Nephron (organoid): ENCODE measurements around the gene SYNPO.

ENCODE experiments used
- H3K27ac Mint-ChIP-seq, 3 experiments: 2 replicates each; pipeline ENCODE4 v1.8.0; 2020; ENCODE audit warnings: mixed read lengths in 3 of 3, mild to moderate bottlenecking in 2 of 3, moderate library complexity in 1 of 3
- H3K27me3 Mint-ChIP-seq: 2 replicates; pipeline ENCODE4 v1.8.0; 2021; ENCODE audit warnings: low read depth, mild to moderate bottlenecking, moderate library complexity, mixed read lengths
- H3K36me3 Mint-ChIP-seq: 2 replicates; pipeline ENCODE4 v1.8.0; 2020; ENCODE audit warnings: low read depth, mixed read lengths
- H3K4me1 Mint-ChIP-seq: 2 replicates; pipeline ENCODE4 v1.8.0; 2020; ENCODE audit warnings: mixed read lengths
- H3K4me3 Mint-ChIP-seq, 3 experiments: 2 replicates each; pipeline ENCODE4 v1.8.0; 2020; ENCODE audit warnings: mild to moderate bottlenecking in 3 of 3, mixed read lengths in 3 of 3, moderate library complexity in 2 of 3
- H3K9me3 Mint-ChIP-seq: 2 replicates; pipeline ENCODE4 v1.8.0; 2020; ENCODE audit warnings: mixed read lengths
- TF ChIP-seq, protein P1 (sequence below), 3 experiments: fragments of 200-600 bp; sonication (generic); IDR thresholded peaks; one replicate each; pipeline ENCODE4 v1.5.0; 2021; ENCODE audit warnings: antibody characterized with exemption in 3 of 3; ENCODE audit not compliant: unreplicated experiment in 3 of 3

The SYNPO gene

DNA sequence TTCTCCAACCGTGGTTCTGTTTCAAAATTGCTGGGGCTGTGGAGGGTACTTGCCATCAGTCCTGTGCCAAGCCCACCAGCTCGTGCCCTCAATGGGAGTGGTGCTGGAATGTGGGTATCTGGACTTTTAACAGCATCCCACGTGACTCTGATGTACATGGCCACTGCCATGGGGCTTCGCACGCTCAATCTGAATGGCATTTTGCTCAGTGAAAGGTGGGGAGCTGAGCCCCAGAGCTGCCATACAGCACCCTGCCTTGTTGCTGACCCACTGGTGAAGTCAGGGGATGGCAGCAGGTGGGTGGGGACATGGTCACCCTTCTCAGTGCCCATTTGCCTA lies 16.6 kb upstream of the SYNPO start:
- TF ChIP-seq, protein P1, sequence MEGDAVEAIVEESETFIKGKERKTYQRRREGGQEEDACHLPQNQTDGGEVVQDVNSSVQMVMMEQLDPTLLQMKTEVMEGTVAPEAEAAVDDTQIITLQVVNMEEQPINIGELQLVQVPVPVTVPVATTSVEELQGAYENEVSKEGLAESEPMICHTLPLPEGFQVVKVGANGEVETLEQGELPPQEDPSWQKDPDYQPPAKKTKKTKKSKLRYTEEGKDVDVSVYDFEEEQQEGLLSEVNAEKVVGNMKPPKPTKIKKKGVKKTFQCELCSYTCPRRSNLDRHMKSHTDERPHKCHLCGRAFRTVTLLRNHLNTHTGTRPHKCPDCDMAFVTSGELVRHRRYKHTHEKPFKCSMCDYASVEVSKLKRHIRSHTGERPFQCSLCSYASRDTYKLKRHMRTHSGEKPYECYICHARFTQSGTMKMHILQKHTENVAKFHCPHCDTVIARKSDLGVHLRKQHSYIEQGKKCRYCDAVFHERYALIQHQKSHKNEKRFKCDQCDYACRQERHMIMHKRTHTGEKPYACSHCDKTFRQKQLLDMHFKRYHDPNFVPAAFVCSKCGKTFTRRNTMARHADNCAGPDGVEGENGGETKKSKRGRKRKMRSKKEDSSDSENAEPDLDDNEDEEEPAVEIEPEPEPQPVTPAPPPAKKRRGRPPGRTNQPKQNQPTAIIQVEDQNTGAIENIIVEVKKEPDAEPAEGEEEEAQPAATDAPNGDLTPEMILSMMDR (IDR thresholded peaks at IDR 0.05; ENCODE audit: unreplicated experiment in 3 of 3), result no peak
- Mint-ChIP-seq H3K27me3 (no peaks in the 10 kb centered on the region), H3K9me3 (no peaks in the 10 kb centered on the region), H3K27ac (peak overlapping the region; percentile 26 to 76 (median 70)), H3K36me3 (peaks cover 11% of the 10 kb centered on the region), H3K4me1 (peaks cover 67% of the 10 kb centered on the region), H3K4me3 (peak overlapping the region; percentile 82 to 91 (median 86))

DNA sequence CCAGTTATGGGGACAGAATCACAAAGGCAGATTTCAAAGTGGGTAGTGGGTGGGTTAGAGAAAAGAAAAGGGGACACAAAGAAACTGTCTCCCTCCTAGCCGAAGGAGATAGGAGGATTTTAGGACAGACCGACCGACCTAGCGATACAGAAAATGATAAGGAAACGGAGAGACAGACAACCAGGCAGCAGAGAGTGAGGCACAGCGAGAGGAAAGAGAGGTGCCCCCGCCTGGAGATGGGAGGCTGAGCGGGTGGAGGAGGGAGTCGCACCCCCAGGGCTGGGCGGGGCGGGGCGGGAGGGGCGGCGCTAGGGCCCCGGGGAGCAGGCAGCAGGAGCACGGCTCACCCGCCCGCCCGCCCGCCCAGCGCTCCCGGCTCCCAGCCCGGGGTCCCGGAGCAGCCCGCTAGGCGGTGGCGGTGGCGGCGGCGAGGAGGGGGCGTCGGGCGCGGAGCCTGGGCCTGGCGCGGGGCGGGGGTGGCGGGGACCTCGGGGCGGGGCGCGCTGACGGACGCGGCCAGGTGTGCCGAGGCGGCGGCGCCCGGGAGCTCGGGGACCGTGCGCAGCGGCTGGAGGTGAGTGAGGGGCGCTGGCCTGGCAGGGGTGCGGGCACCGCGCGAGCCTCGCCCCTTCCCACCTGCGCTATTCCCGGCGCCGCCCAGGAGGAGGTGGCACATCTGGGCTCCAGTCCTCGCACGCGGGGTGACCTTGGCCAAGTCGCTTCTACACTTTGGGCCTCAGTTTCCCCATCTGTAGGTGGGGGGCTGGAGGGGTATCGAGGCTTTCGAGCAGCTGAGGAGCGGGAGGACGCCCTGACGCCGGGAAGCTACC lies 15.9 kb upstream of the SYNPO start:
- TF ChIP-seq, protein P1 (IDR thresholded peaks at IDR 0.05; ENCODE audit: unreplicated experiment in 3 of 3), result no peak
- H3K27me3 Mint-ChIP-seq, result no peaks in the 10 kb centered on the region
- H3K27ac Mint-ChIP-seq, result peak overlapping the region; percentile 26 to 76 (median 70)
- peaks cover 6% of the 10 kb centered on the region for H3K36me3 Mint-ChIP-seq
- H3K4me3 Mint-ChIP-seq, result peak overlapping the region; percentile 82 to 91 (median 86)
- peaks cover 66% of the 10 kb centered on the region for H3K4me1 Mint-ChIP-seq
- H3K9me3 Mint-ChIP-seq, result no peaks in the 10 kb centered on the region

DNA sequence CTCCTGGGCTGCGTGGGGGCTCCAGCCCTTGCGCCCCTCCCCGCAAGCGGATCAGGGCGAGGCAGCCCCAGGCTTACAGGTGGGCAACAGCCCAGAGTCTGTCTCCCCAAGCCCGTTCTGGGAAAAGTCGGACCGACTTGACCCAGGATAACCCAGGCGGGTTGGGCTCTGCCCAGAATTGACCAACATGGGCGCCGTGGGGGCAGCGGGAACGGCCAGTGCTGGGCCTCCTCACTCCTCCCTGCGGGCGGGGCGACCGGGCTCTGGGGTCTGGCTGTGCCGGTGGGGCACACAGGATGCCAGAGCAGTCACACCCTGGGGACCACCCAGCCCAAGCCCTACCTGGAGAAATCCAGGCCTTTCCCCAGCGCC lies 15.3 kb upstream of the SYNPO start:
- Mint-ChIP-seq H3K27me3 (no peaks in the 10 kb centered on the region), H3K9me3 (no peaks in the 10 kb centered on the region), H3K4me1 (peaks cover 66% of the 10 kb centered on the region), H3K4me3 (peak overlapping the region; percentile 41 to 77 (median 50)), H3K36me3 (peaks cover 5% of the 10 kb centered on the region), H3K27ac (no peak overlapping the region)
- TF ChIP-seq, protein P1 (IDR thresholded peaks at IDR 0.05; ENCODE audit: unreplicated experiment in 3 of 3), result no peak

DNA sequence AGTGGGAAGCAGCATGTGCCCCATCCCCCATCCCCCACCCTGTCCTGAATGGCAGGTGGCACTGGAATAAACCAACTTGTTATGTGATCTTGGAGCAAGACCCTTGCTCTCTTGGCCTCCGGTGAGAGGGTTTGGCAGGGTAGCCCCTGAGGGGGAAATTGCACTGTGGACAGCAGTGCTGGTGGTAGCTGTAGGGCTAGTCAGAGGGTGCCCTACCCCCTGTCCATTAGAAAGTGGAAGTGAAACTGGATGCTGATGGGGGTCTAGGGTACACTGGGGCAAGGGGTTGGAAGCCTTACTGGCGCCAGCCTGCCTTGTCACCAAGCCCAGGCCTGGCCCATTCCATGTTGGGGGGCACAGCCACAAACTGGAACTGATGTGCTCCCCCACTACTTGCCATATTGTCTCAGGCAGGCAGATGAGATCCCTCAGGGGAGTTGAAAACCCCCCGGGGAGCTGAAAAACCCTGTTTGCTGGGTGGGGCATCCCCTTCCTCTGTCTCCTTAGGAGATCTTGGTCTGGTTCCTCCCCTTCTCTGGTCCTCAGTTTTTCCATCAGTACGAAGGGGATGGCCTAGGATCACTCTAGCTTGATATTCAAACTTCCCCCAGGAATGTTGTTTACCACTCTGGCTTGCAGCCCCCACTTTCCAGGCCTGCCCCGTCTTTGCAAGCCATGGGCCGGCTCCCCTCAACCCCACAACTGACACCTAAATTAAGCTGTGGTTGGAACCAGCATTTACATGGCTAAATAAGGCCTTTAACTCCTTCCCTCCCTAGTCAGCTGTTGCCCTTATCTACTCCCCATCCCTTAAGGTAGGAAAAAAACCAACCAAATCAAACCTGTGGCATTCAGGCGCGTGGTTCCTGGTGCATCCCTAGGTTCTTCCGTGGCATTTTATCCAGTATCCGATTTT lies 14.4 kb upstream of the SYNPO start:
- Mint-ChIP-seq H3K36me3 (no peaks in the 10 kb centered on the region), H3K27me3 (no peaks in the 10 kb centered on the region), H3K27ac (peak overlapping the region; percentile 3 to 84 (median 73)), H3K9me3 (no peaks in the 10 kb centered on the region), H3K4me1 (peaks cover 69% of the 10 kb centered on the region), H3K4me3 (peak overlapping the region; percentile 41 to 77 (median 50))
- TF ChIP-seq, protein P1 (IDR thresholded peaks at IDR 0.05; ENCODE audit: unreplicated experiment in 3 of 3), result no peak

DNA sequence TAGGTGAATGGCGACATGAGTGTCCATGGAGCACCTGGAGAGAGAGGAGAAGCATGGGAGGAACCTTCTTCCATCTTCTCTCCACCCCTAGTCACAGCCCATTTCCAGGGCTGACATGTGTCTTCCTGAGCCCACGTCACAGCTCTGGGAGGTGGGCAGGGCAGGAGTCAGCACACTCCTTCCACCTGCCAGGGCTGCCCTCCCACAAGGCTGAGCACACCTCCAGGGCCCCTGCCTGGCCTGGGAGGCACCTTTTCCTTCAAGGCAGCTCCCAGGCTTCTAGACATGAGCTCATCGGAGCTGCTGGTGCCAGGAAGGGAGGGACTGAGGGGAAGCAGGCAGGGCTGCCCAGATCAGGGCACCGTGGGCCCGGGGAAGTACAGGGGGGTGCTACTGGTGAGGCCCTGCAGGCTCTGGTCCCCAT lies 13.6 kb upstream of the SYNPO start:
- Mint-ChIP-seq H3K4me1 (peaks cover 74% of the 10 kb centered on the region), H3K36me3 (no peaks in the 10 kb centered on the region)

More for the DNA sequence above, 13.6 kb upstream of the SYNPO start:
- Mint-ChIP-seq H3K4me3 (peak overlapping the region; percentile 41 to 77 (median 50)), H3K27me3 (no peaks in the 10 kb centered on the region), H3K9me3 (no peaks in the 10 kb centered on the region), H3K27ac (peak overlapping the region in 2 of 3 experiments; percentile 73 to 84)
- TF ChIP-seq, protein P1 (IDR thresholded peaks at IDR 0.05; ENCODE audit: unreplicated experiment in 3 of 3), result no peak
